H1 (cell line): ENCODE measurements around the gene PMF1. TPM values are rescaled to one million over a fixed set of nuclear protein-coding genes. Genes with fewer than 3 reads are reported as not detected.

ENCODE experiments used
- CTCF ChIA-PET: fragments of 300-600 bp; sonication (Branson Sonifier 250); formaldehyde crosslinking; loops from one replicate; lab custom pipeline; 2021; ENCODE audit not compliant: partially characterized antibody; lab: Charles Lee
- POLR2A ChIA-PET: fragments of 300-600 bp; sonication (Branson Sonifier 250); formaldehyde crosslinking; loops from one replicate; lab custom pipeline; 2021; ENCODE audit warnings: inconsistent platforms; ENCODE audit not compliant: partially characterized antibody; lab: Charles Lee
- DNase-seq, 2 experiments: peaks; one replicate each; pipeline versions ENCODE4 v3.0.0 to v3.0.0-alpha.2; 2010 to 2022; ENCODE audit warnings: low spot score in 2 of 2, low read depth in 1 of 2, mixed read lengths in 1 of 2
- FAIRE-seq: peaks from 2 replicates; lab custom pipeline; 2011; peaks lifted over from hg19 to GRCh38; lab: Jason Lieb, UNC
- H2AFZ ChIP-seq: 2 replicates; pipeline ENCODE4 v1.8.1; 2012; ENCODE audit warnings: low read length, inconsistent platforms
- H2AK5ac ChIP-seq: 2 replicates; pipeline ENCODE4 v1.6.1; 2013; ENCODE audit warnings: low read depth, low read length
- H2BK120ac ChIP-seq: replicated peaks from 2 replicates; pipeline ENCODE3; 2013; ENCODE audit warnings: low read depth, low read length, inconsistent platforms
- H2BK12ac ChIP-seq: 2 replicates; pipeline ENCODE4 v1.6.1; 2013; ENCODE audit warnings: low read depth, low read length
- H2BK15ac ChIP-seq: 2 replicates; pipeline ENCODE4 v1.6.1; 2013; ENCODE audit warnings: low read length
- H2BK20ac ChIP-seq: 2 replicates; pipeline ENCODE4 v1.6.1; 2013; ENCODE audit warnings: low read length
- H2BK5ac ChIP-seq: 2 replicates; pipeline ENCODE4 v1.6.1; 2013; ENCODE audit warnings: low read depth, low read length
- H3K14ac ChIP-seq: 2 replicates; pipeline ENCODE4 v1.6.1; 2013; ENCODE audit warnings: inconsistent platforms; ENCODE audit not compliant: insufficient read length
- H3K18ac ChIP-seq: 2 replicates; pipeline ENCODE4 v1.6.1; 2013; ENCODE audit warnings: low read length; ENCODE audit errors: extremely low read depth
- H3K23ac ChIP-seq: 2 replicates; pipeline ENCODE4 v1.6.1; 2013; ENCODE audit warnings: inconsistent platforms; ENCODE audit not compliant: insufficient read length
- H3K23me2 ChIP-seq: 2 replicates; pipeline ENCODE4 v1.6.1; 2013; ENCODE audit warnings: low read depth, low read length
- H3K27ac ChIP-seq: 2 replicates; pipeline ENCODE4 v1.6.1; 2011; ENCODE audit warnings: low read depth, low read length, inconsistent platforms
- H3K27me3 ChIP-seq, 4 experiments: replicated peaks in 1 of 4; 1 replicate in 1 of 4; 2 replicates in 3 of 4; pipeline versions ENCODE4 v1.6.1 to v1.8.1; 2011 to 2013; ENCODE audit warnings: low read length in 3 of 4, mild to moderate bottlenecking in 3 of 4, inconsistent platforms in 2 of 4, mixed read lengths in 2 of 4, moderate library complexity in 1 of 4; ENCODE audit not compliant: control insufficient read depth in 3 of 4, insufficient read depth in 3 of 4; ENCODE audit errors: extremely low read depth in 1 of 4
- H3K36me3 ChIP-seq, 4 experiments: 2 replicates each; pipeline versions ENCODE4 v1.6.1 to v1.8.1; 2011 to 2013; ENCODE audit warnings: mild to moderate bottlenecking in 4 of 4, low read length in 3 of 4, moderate library complexity in 2 of 4, control low read depth in 1 of 4, inconsistent platforms in 1 of 4; ENCODE audit not compliant: insufficient read depth in 4 of 4, control insufficient read depth in 2 of 4
- H3K4ac ChIP-seq: replicated peaks from 2 replicates; pipeline ENCODE3; 2013; ENCODE audit warnings: low read length, low read depth, mixed read lengths, inconsistent platforms; ENCODE audit not compliant: insufficient read length
- H3K4me1 ChIP-seq, 4 experiments: replicated peaks in 1 of 4; 1 replicate in 1 of 4; 2 replicates in 3 of 4; pipeline versions ENCODE4 v1.6.1 to v1.8.1; 2011 to 2013; ENCODE audit warnings: low read length in 3 of 4, inconsistent platforms in 2 of 4, mixed read lengths in 1 of 4; ENCODE audit not compliant: insufficient read depth in 4 of 4, control insufficient read depth in 3 of 4
- H3K4me2 ChIP-seq, 2 experiments: 2 replicates each; pipeline versions ENCODE4 v1.6.1 to v1.8.1; 2011 to 2013; ENCODE audit warnings: low read depth in 2 of 2, low read length in 2 of 2, control low read depth in 1 of 2, inconsistent platforms in 1 of 2, mild to moderate bottlenecking in 1 of 2; ENCODE audit not compliant: insufficient read depth in 1 of 2
- H3K4me3 ChIP-seq, 4 experiments: fragments of 200-600, 300-600 bp in 1 of 4; sonication (generic), shearing (Covaris generic), sonication (Bioruptor Twin) in 1 of 4; 2 replicates each; pipeline versions ENCODE4 v1.5.1 to v1.8.1; 2011 to 2016; ENCODE audit warnings: low read length in 4 of 4, low read depth in 3 of 4, control low read depth in 2 of 4, inconsistent platforms in 2 of 4, mild to moderate bottlenecking in 2 of 4, mixed read lengths in 1 of 4, moderate library complexity in 1 of 4; ENCODE audit not compliant: insufficient read depth in 2 of 4; ENCODE audit errors: extremely low read depth in 1 of 4
- H3K56ac ChIP-seq: replicated peaks from 2 replicates; pipeline ENCODE3; 2013; ENCODE audit warnings: low read depth, mild to moderate bottlenecking, mixed read lengths, low read length, inconsistent platforms; ENCODE audit not compliant: insufficient read length
- H3K79me1 ChIP-seq: 2 replicates; pipeline ENCODE4 v1.6.1; 2013; ENCODE audit warnings: low read depth, low read length, control low read depth
- H3K79me2 ChIP-seq, 2 experiments: 2 replicates each; pipeline versions ENCODE4 v1.6.1 to v1.8.1; 2012 to 2013; ENCODE audit warnings: low read length in 2 of 2, mild to moderate bottlenecking in 2 of 2, inconsistent platforms in 1 of 2; ENCODE audit not compliant: insufficient read depth in 2 of 2, control insufficient read depth in 1 of 2
- H3K9ac ChIP-seq, 4 experiments: replicated peaks in 1 of 4; 1 replicate in 1 of 4; 2 replicates in 3 of 4; pipeline versions ENCODE4 v1.6.1 to v1.8.1; 2011 to 2013; ENCODE audit warnings: low read depth in 3 of 4, low read length in 3 of 4, control low read depth in 2 of 4, mild to moderate bottlenecking in 2 of 4, moderate library complexity in 2 of 4, inconsistent platforms in 1 of 4; ENCODE audit errors: extremely low read depth in 1 of 4
- H3K9me3 ChIP-seq, 2 experiments: 2 replicates each; pipeline versions ENCODE4 v1.6.1 to v1.8.1; 2012 to 2013; ENCODE audit warnings: mild to moderate bottlenecking in 2 of 2, moderate library complexity in 2 of 2, control low read depth in 1 of 2, inconsistent platforms in 1 of 2, low read depth in 1 of 2, low read length in 1 of 2, mixed read lengths in 1 of 2; ENCODE audit not compliant: insufficient read depth in 2 of 2
- H4K20me1 ChIP-seq, 2 experiments: replicated peaks in 1 of 2; 2 replicates each; pipeline versions ENCODE3 to v1.8.1; 2011 to 2013; ENCODE audit warnings: inconsistent platforms in 2 of 2, low read length in 2 of 2, mild to moderate bottlenecking in 1 of 2; ENCODE audit not compliant: insufficient read depth in 2 of 2, control insufficient read depth in 1 of 2
- H4K5ac ChIP-seq: 2 replicates; pipeline ENCODE4 v1.6.1; 2013; ENCODE audit warnings: low read length, low read depth, mixed read lengths, inconsistent platforms; ENCODE audit not compliant: insufficient read length
- H4K8ac ChIP-seq: 2 replicates; pipeline ENCODE4 v1.8.0; 2013; ENCODE audit warnings: mild to moderate bottlenecking, moderate library complexity, low read length, inconsistent platforms; ENCODE audit not compliant: insufficient read depth; ENCODE audit errors: extremely low read depth
- H4K91ac ChIP-seq: replicated peaks from 2 replicates; pipeline ENCODE3; 2013; ENCODE audit warnings: low read length, mixed read lengths, inconsistent platforms; ENCODE audit not compliant: insufficient read length
- BACH1 ChIP-seq: IDR thresholded peaks from 2 replicates; pipeline ENCODE4 v1.6.1; 2012; ENCODE audit warnings: low read length, improper control_type of control experiment
- CTBP2 ChIP-seq: IDR thresholded peaks from 2 replicates; pipeline ENCODE4 v1.7.0; 2011; ENCODE audit warnings: borderline replicate concordance, mild to moderate bottlenecking, moderate library complexity, mixed read lengths, low read length; ENCODE audit not compliant: insufficient read depth, insufficient read length
- GABPA ChIP-seq: IDR thresholded peaks from 2 replicates; pipeline ENCODE4 v1.6.1; 2011; ENCODE audit warnings: mild to moderate bottlenecking, low read length, moderate library complexity, borderline replicate concordance; ENCODE audit not compliant: insufficient read depth
- KDM1A ChIP-seq: fragments of 200-600, 300-600 bp; sonication (generic); IDR thresholded peaks from 2 replicates; pipeline ENCODE4 v1.7.1; 2016; ENCODE audit warnings: mild to moderate bottlenecking, low read length, borderline replicate concordance
- SP1 ChIP-seq: IDR thresholded peaks from 2 replicates; pipeline ENCODE4 v1.6.1; 2011; ENCODE audit warnings: low read depth, low read length
- SP4 ChIP-seq: IDR thresholded peaks from 2 replicates; pipeline ENCODE4 v1.6.1; 2012; ENCODE audit warnings: low read length, inconsistent platforms
- WGBS, 2 experiments: shearing (Covaris generic) in 1 of 2; methylation state at CpG; one replicate each; pipeline versions ENCODE4 v1.1.6 to v1.1.7; 2013 to 2015; ENCODE audit warnings: low lambda C conversion rate in 2 of 2, mixed read lengths in 2 of 2, inconsistent platforms in 1 of 2, low coverage in 1 of 2, missing lambda C conversion rate in 1 of 2; ENCODE audit not compliant: insufficient replicate concordance in 2 of 2, insufficient coverage in 1 of 2, insufficient read length in 1 of 2; ENCODE audit errors: extremely low coverage in 1 of 2, missing lambda C conversion rate in 1 of 2; 5-methylcytosine and 5-hydroxymethylcytosine counted together
- polyA plus RNA-seq, 7 experiments: library from polyadenylated mRNA; depleted of rRNA in 3 of 7; stranded (reverse) in 5 of 7; unstranded in 2 of 7; fragments of >200 nt in 5 of 7; fragments of 200-250 nt in 2 of 7; gene quantifications; 1 replicate in 5 of 7; 2 replicates in 1 of 7; 4 replicates in 1 of 7; pipeline versions ENCODE4 v1.2.1 to v1.2.3, GENCODE V29; 2011 to 2013; ENCODE audit warnings: missing spikeins in 2 of 7, mixed read lengths in 2 of 7
- total RNA-seq: library from RNA; stranded (reverse); fragmentation: NEBNext Ultra II Directional; extraction: Animal tissue kit (Norgen Biotek cat#: 25700); gene quantifications from 2 replicates; pipeline ENCODE4 v1.2.1, GENCODE V29; 2021

PMF1 gene
- total and polyA plus RNA-seq, 2 of the 8 experiments (the other 6 are each of a cell fraction or from before 2014, with no cell fraction given), result 113 to 296 TPM

- Histone ChIP-seq H2AFZ (no peak overlapping the region), H2BK15ac (no peak overlapping the region), H2AK5ac (no peak overlapping the region), H3K36me3 (peaks cover 11 to 34% (median 17%) of the 10 kb centered on the region in 4 experiments), H3K4me1 (no peaks in the 10 kb centered on the region), H4K5ac (no peak overlapping the region), H4K91ac (no peak overlapping the region), H3K18ac (no peak overlapping the region), H3K27me3 (no peaks in the 10 kb centered on the region), H3K23ac (no peak overlapping the region), H2BK5ac (no peak overlapping the region), H3K27ac (no peak overlapping the region), H2BK20ac (no peak overlapping the region), H3K9me3 (no peaks in the 10 kb centered on the region), H4K8ac (no peak overlapping the region), H3K56ac (no peak overlapping the region), H3K14ac (no peak overlapping the region), H2BK120ac (no peak overlapping the region), H3K79me2 (0 out of 4 replicates have a peak, but pooled peaks cover 0 to 8% of the 10 kb centered on the region in 2 experiments), H4K20me1 (peaks cover 0 to 7% of the 10 kb centered on the region in 2 experiments), H3K23me2 (no peaks in the 10 kb centered on the region), H3K4ac (no peak overlapping the region), H3K9ac (no peak overlapping the region), H3K79me1 (peaks cover 13% of the 10 kb centered on the region), H3K4me3 (no peak overlapping the region), H3K4me2 (no peak overlapping the region), H2BK12ac (no peak overlapping the region)
- POLR2A ChIA-PET, result interaction anchor here (0.6 to 6.6 kb wide), 7 partner anchors 12 to 85 kb away, joined by 3 to 49 read pairs (median 3); partner anchors contain the start of gene PMF1
- WGBS, 2 experiments, result 95% methylated on average over 2 of the region's 2 CpGs; no CpG with 5 or more reads in 1 of the 2 experiments
- no peak for DNase-seq
- FAIRE-seq, result no peak
- CTCF ChIA-PET, result interaction anchor here (1.0 to 47.2 kb wide), 18 partner anchors 8 to 135 kb away, joined by 3 to 1265 read pairs (median 8); partner anchors contain the start of genes PMF1, SEMA4A and SLC25A44
- TF ChIP-seq KDM1A (no peak), CTBP2 (no peak), SP1 (no peak), SP4 (no peak), GABPA (no peak), BACH1 (no peak)
These were observed 13.3 kb downstream of the PMF1 start for GRCh38 chr1:156226116-156226538.
